Activated B cell treated with CpG ODN at 0.5 μM for 24 hours (primary cell): ENCODE measurements around the gene CNKSR2. TPM values are rescaled to one million over a fixed set of nuclear protein-coding genes. Genes with fewer than 3 reads are reported as not detected.
A peak's percentile ranks its signal among the peaks of the same experiment; 100 is the strongest.

Experiments
- ATAC-seq: fragments of 200-7000 bp; cut with Tn5 transposase; one replicate; pipeline ENCODE4 v1.10.0; 2021; ENCODE audit warnings: low read depth, mild to moderate bottlenecking, moderate library complexity
- CTCF ChIA-PET: fragments of 350-600 bp; sonication (Branson Sonifier 250); formaldehyde crosslinking; loops from one replicate; lab custom pipeline; 2021; ENCODE audit warnings: antibody characterized with exemption; lab: Charles Lee
- POLR2A ChIA-PET: fragments of 350-600 bp; sonication (Branson Sonifier 250); formaldehyde crosslinking; loops from one replicate; lab custom pipeline; 2021; ENCODE audit warnings: antibody characterized with exemption; lab: Charles Lee
- DNase-seq: peaks from one replicate; pipeline ENCODE4 v3.0.0; 2022
- H3K27ac Mint-ChIP-seq: one replicate; pipeline ENCODE4 v1.8.0; 2020; ENCODE audit warnings: mixed read lengths
- H3K27me3 Mint-ChIP-seq: one replicate; pipeline ENCODE4 v1.8.0; 2021; ENCODE audit warnings: mixed read lengths
- H3K36me3 Mint-ChIP-seq: one replicate; pipeline ENCODE4 v1.8.0; 2021; ENCODE audit warnings: low read depth, mixed read lengths
- H3K4me1 Mint-ChIP-seq: one replicate; pipeline ENCODE4 v1.8.0; 2021; ENCODE audit warnings: mixed read lengths
- H3K4me3 Mint-ChIP-seq: one replicate; pipeline ENCODE4 v1.8.0; 2020; ENCODE audit warnings: mild to moderate bottlenecking, mixed read lengths
- H3K9me3 Mint-ChIP-seq: one replicate; pipeline ENCODE4 v1.8.0; 2020; ENCODE audit warnings: mixed read lengths
- CTCF ChIP-seq: fragments of 200-600 bp; IDR thresholded peaks from one replicate; pipeline ENCODE4 v1.8.0; 2022; ENCODE audit warnings: antibody characterized with exemption, mild to moderate bottlenecking
- intact Hi-C: fragments of 100-400 bp; cut with micrococcal nuclease; formaldehyde crosslinking; loops from one replicate; pipeline ENCODE4 v1.15.1; 2024
- total RNA-seq: library from RNA; stranded (reverse); gene quantifications from 2 replicates; pipeline ENCODE4 v1.2.3, GENCODE V29; 2022

CNKSR2 gene
- 15.6 and 15.7 TPM in 2 replicates for total RNA-seq

GRCh38 chrX:21374163-21374993, at the start of gene CNKSR2:
TSS of gene CNKSR2 (plus strand) at chrX:21374418. CDS start at chrX:21374898, 480 bp downstream.
- TF ChIP-seq CTCF = no peak
- CTCF ChIA-PET = no interaction called here
- Mint-ChIP-seq H3K27me3 (no peaks in the 10 kb centered on the region), H3K4me1 (peaks cover 30% of the 10 kb centered on the region), H3K36me3 (peaks cover 2% of the 10 kb centered on the region), H3K4me3 (peak within 1 kb of the TSS; percentile 92), H3K27ac (peak within 1 kb of the TSS; percentile 86), H3K9me3 (no peaks in the 10 kb centered on the region)
- ATAC-seq = peak; percentile 77
- POLR2A ChIA-PET = interaction anchor here (0.7 to 1.9 kb wide), 7 partner anchors 21 to 567 kb away, joined by 3 to 16 read pairs (median 3); partner anchors contain the start of gene MBTPS2
- peak; percentile 74 for DNase-seq
- intact Hi-C loops = loop anchor here (1.0 to 10.0 kb wide), 4 partner anchors 106 to 1110 kb away; partner anchors contain the start of genes MBTPS2 and RPS6KA3

GRCh38 chrX:21354725-21355124, 19.5 kb upstream of the CNKSR2 start:
- H3K4me1 Mint-ChIP-seq = no peaks in the 10 kb centered on the region
- H3K9me3 Mint-ChIP-seq = peaks cover 9% of the 10 kb centered on the region
- H3K36me3 Mint-ChIP-seq = peaks cover 2% of the 10 kb centered on the region
- intact Hi-C loops = no loop called here
- H3K27ac Mint-ChIP-seq = no peak overlapping the region
- TF ChIP-seq CTCF = no peak
- H3K27me3 Mint-ChIP-seq = no peaks in the 10 kb centered on the region
- ChIA-PET CTCF (no interaction called here), POLR2A (no interaction called here)
- no peak for ATAC-seq
- H3K4me3 Mint-ChIP-seq = no peak overlapping the region
- no peak for DNase-seq

DNA sequence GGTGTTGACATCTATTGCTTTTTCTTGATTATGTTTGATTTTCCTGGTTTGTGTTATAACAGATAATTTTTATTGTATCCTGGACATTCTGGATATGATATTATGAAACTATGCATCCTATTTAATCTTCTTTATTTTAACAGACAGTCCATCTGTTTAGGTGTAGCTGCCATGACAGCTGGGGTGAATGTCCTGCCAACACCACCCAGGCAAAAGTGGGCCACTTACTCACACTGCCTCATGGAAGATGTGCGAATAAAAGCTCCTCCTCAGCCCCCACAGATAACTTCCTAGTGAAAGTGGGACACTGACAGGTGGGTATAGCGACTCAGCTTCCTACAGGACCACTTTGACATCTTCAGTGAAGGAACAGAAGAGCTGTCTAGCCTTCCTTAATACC, 18.4 kb upstream of the CNKSR2 start:
- POLR2A ChIA-PET = no interaction called here
- no peak for ATAC-seq
- Mint-ChIP-seq H3K27me3 (no peaks in the 10 kb centered on the region), H3K9me3 (peaks cover 8% of the 10 kb centered on the region), H3K27ac (no peak overlapping the region), H3K4me1 (no peaks in the 10 kb centered on the region), H3K4me3 (no peak overlapping the region), H3K36me3 (peaks cover 2% of the 10 kb centered on the region)
- intact Hi-C loops = no loop called here
- CTCF ChIA-PET = no interaction called here
- DNase-seq = no peak
- TF ChIP-seq CTCF = no peak

DNA sequence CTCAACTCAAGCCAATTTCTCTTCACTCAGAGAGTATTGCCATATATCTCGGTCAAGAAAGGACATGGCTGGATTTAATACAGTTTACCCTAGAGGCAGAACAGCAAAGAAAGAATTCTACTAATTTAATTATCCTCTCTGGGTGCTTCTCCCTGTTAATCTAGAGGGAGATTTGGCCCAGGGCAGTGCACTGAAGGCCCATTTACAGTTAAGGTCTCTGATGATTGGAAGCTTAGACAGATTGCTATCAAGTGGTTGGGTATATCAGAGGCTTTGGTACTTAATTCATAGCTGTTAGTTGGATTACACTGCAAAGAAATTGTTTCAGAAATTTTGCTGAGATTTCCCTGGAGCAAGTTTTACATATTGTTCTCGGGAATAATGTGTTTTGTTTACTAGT, 4.6 kb upstream of the CNKSR2 start:
- H3K4me3 Mint-ChIP-seq = no peak overlapping the region
- no peak overlapping the region for H3K27ac Mint-ChIP-seq
- H3K9me3 Mint-ChIP-seq = no peaks in the 10 kb centered on the region
- DNase-seq = no peak
- ChIA-PET CTCF (no interaction called here), POLR2A (no interaction called here)
- no peak for ATAC-seq
- intact Hi-C loops = loop anchor here (5.0 to 10.0 kb wide), 2 partner anchors 468 to 1105 kb away; partner anchors contain the start of genes MBTPS2 and RPS6KA3
- H3K36me3 Mint-ChIP-seq = no peaks in the 10 kb centered on the region
- H3K27me3 Mint-ChIP-seq = no peaks in the 10 kb centered on the region
- no peak for TF ChIP-seq CTCF
- H3K4me1 Mint-ChIP-seq = peaks cover 3% of the 10 kb centered on the region

- H3K27ac Mint-ChIP-seq = no peak overlapping the region
- ATAC-seq (no peak), DNase-seq (no peak)
- no peak for TF ChIP-seq CTCF
- H3K9me3 Mint-ChIP-seq = no peaks in the 10 kb centered on the region
- peak overlapping the region; percentile 41 for H3K4me3 Mint-ChIP-seq
- no peaks in the 10 kb centered on the region for H3K27me3 Mint-ChIP-seq
- CTCF ChIA-PET = no interaction called here
- H3K36me3 Mint-ChIP-seq = peaks cover 2% of the 10 kb centered on the region
- intact Hi-C loops = loop anchor here (5.0 to 10.0 kb wide), 2 partner anchors 464 to 1108 kb away; partner anchors contain the start of genes MBTPS2 and RPS6KA3
- POLR2A ChIA-PET = interaction anchor here (0.6 to 1.9 kb wide), 4 partner anchors 17 to 466 kb away, joined by 3 to 16 read pairs (median 9); partner anchors contain the start of gene MBTPS2
- H3K4me1 Mint-ChIP-seq = peaks cover 21% of the 10 kb centered on the region
Observed at GRCh38 chrX:21373001-21373400, 1.2 kb upstream of the CNKSR2 start.
